Islet precursor cell (in vitro differentiated cells): Measurements from ENCODE around the gene OR10H5.
A peak's percentile ranks its signal among the peaks of the same experiment; 100 is the strongest.
"Not testable (repeated sequence)": the region's sequence is repeated elsewhere in the genome, so short reads cannot be mapped to it uniquely, and the experiment has no call there.

ENCODE experiments used
- DNase-seq: peaks from one replicate; pipeline ENCODE4 v3.0.0-alpha.2; 2018

Gene OR10H5

GRCh38 chr19:15812060-15812722, 24.7 kb downstream of the OR10H5 start:
- DNase-seq, result no peak

- DNase-seq, result no peak
Observed at GRCh38 chr19:15813916-15814315, 26.5 kb downstream of the OR10H5 start.

DNA sequence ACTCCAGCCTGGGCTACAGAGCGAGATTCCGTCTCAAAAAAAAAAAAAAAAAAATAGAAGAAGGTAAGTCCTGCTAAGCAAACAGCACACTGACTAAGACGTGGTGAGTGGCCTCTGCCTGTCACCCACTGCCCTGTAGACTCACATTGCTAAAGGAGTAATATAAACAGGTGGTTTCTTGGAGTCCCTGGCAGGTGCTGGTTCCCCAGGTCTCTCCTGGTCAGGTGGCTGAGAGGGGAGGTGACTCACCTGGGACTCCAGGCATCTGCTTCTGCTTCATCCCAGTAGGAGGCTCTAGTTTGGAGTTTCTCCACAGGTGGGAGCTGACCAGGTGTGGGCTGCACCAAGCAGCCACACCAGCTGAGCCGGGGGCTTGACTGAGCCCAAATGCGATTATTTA, 27.8 kb downstream of the OR10H5 start, which contains the start of gene OR10H1:
Gene OR10H1, minus strand, starts transcription at position 359 of the 400 bp plus-strand sequence. CDS start 7,627 bp downstream, outside the sequence.
- DNase-seq, result no peak

DNA sequence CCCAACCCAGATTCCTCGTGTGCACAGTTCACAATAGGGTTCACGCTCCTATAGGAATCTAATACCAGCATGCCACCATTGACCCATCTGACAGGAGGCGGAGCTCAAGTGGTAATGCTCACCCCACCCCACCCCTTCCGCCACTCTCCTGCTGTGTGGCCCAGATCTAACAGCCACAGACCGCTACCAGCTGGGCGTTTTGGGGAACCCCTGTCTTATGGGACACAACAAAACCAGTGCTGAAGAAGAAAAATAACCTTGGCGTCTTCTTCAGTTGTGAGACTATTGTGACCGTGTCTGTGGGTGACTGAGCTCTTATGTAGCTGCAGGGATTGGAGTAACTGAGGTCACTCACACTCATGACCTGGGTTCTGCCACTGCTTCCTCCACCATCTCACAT, 33.2 kb downstream of the OR10H5 start:
- DNase-seq, result no peak

GRCh38 chr19:15825753-15826152, 38.3 kb downstream of the OR10H5 start:
- DNase-seq, result no peak

DNA sequence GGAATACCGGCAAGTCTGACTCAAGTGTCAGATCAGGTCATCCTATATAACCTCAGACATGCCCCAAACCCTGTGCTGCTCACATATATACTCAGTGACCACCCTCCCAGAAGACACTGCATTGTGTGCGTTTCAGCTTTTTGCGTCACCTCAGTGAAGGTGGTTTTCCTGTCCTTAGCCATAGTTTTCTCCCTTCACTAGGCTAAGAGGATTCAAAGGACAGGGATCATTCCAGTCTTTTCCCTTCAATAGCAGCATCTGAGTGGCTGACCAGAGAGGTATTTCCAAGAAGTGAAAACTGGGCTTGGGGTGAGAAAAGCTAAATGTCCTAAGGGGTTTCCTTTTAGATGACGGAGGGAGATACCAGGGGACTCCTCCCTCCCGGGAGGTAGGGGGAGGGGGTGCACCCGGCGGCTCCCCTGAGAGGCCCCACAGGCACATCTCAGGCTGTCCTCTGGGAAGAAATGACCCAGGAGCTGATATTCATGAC, 40.7 kb downstream of the OR10H5 start:
- DNase-seq, result no peak

- DNase-seq, result not testable (repeated sequence)
Observed at GRCh38 chr19:15828611-15829305, 41.3 kb downstream of the OR10H5 start.

- DNase-seq, result no peak
Observed at GRCh38 chr19:15829306-15829698, 41.8 kb downstream of the OR10H5 start.

- no peak for DNase-seq
Observed at GRCh38 chr19:15829786-15830185, 42.3 kb downstream of the OR10H5 start.

- no peak for DNase-seq
Observed at GRCh38 chr19:15831626-15832025, 44.2 kb downstream of the OR10H5 start.

DNA sequence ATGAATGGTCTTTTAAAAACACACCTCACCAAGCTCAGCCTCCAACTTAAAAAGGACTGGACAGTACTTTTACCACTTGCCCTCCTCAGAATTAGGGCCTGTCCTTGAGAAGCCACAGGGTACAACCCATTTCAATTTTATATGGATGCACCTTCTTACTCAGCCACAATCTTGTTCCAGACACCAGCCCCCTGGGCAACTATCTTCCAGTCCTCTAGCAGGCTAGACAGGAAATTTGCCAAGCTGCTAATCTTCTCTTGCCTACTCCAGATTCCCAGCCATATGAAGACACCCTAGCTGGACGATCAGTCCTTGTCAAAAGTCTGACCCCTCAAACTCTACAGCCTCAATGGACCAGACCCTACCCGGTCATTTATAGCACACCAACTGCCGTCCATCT, 46.8 kb downstream of the OR10H5 start:
- not testable (repeated sequence) for DNase-seq

DNA sequence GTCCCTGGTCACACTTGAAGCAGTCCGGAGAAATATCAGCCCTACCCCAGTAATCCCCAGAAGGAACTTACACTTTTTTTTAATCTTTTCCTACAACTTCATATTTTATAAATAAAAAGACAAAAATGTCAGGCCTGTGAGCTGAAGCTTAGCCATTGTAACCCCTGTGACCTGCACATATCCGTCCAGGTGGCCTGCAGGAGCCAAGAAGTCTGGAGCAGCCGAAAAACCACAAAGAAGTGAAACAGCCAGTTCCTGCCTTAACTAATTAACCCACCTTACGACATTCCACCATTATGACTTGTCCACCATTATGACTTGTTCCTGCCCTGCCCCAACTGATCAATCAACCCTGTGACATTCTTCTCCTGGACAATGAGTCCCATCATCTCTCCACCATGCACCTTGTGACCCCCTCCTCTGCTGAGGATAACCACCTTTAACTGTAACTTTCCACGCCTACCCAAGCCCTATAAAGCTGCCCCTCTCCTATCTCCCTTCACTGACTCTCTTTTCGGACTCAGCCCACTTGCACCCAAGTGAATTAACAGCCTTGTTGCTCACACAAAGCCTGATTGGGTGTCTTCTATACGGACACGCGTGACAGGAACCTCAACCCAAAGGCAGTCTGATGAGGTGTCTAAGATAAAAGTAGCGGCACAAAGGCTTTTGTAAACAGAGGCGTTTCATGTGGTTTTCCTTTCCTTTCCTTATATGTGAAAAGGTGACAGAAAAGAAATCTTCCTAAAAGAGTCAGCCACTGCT, 48.3 kb downstream of the OR10H5 start:
- not testable (repeated sequence) for DNase-seq

DNA sequence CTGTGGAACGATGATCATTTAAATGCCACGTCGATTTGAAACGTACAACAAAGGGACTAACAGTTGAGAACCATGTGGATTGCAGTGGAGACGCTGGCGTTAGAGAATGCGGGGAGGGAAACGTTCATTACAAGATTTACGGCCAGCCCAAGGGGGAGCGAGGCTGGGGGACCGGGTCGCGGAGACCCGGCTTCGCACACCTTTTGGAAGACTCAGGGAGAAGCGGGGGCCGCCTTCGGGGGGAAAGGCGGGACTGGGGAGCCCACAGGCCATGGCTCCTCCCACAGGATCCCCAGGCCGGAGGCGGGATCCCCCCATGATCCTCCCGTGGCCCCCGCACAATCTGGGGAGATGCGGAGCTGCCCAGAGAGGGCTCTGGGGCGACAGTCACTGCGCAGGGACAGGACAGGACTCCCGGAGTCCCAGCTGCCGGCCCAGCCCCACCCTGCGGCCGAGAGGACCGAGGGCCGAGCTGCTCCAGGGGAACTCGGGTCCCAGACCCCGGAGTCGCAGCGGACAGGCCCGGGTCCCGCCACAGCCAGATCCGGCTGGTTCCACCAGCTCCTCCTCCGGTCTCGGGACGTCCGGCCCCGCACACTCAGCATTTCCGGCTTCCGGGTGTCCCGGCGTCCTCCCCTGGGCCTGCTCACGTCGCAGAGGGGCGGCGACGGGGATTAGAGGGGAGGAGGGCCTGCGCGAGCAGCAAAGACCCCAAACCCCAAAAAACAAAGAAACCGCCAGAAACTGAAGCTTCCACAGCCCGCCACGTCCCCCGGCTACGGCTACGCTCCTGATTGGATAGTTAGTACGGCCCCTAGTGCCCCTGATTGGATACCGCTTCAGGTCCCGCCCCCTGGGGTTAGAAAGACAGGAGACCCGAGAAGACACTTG, 49.1 kb downstream of the OR10H5 start:
- DNase-seq, result peak; percentile 46

DNA sequence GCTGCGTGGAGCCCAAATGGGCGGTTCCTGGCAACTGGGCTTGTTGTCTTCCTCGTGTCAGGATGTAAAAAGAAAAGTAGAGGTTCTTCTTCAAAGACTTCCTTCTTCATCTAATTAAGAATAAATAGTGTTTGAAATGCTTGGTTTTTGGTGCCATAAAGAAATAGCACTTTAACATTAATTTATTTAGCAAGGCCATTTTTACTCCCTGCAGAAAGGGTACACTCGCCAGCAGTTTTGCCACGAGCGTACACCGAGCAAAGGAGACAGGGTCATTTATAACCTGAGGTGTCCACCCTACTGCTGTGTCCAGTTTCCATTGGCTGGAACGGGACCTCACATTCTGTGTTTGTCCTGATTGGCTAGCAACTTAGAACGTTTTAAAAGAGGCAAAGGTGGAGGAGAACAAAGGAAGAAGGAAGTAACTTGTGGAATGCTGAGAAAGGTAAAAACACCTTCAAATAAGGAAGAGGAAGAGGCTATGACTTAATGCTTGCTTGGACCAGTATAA, 49.8 kb downstream of the OR10H5 start:
- DNase-seq, result no peak

DNA sequence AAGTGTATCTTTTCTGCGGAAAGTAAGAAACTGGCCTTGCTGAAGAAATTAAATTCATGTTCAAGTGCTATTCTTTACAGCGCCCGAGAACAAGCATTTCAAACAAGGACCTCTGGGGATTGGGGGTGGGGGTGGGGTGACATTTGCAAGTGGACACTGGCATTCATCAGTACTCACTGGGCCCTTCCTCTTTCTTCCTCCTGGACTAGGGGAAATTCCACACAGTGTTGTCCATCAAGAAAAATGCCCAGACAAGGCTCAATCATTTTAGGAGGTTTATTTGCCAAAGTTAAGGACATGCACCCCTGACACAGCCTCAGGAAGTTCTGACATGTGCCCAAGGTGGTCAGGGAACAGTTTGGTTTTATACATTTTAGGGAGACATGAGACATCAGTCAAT, 50.9 kb downstream of the OR10H5 start:
- no peak for DNase-seq

DNA sequence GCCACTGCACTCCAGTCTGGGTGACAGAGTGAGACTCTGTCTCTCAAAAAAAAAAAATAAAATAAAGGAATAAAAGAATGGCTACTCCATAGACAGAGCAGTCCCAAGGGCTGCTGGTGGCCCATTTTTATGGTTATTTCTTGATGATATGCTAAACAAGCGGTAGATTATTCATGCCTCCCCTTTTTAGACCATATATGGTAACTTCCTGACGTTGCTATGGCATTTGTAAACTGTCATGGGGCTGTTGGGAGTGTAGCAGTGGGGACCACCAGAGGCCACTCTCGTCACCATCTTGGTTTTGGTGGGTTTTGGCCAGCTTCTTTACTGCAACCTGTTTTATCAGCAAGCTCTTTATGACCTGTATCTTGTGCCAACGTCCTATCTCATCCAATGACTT, 52.4 kb downstream of the OR10H5 start:
- not testable (repeated sequence) for DNase-seq

DNA sequence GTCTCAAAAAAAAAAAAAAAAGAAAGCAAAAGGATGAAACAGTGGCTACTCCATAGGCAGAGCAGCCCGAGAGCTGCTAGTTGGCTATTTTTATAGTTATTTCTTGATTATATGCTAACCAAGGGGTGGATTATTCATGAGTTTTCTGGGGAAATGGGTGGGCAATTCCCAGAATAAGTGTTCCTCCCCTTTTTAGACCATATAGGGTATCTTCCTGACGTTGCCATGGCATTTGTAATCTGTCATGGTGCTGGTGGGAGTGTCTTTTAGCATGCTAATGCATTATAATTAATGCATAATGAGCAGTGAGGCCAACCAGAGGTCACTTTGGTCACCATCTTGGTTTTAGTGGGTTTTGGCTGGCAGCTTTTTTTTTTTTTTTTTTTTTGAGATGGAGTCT, 53.4 kb downstream of the OR10H5 start:
- no peak for DNase-seq

DNA sequence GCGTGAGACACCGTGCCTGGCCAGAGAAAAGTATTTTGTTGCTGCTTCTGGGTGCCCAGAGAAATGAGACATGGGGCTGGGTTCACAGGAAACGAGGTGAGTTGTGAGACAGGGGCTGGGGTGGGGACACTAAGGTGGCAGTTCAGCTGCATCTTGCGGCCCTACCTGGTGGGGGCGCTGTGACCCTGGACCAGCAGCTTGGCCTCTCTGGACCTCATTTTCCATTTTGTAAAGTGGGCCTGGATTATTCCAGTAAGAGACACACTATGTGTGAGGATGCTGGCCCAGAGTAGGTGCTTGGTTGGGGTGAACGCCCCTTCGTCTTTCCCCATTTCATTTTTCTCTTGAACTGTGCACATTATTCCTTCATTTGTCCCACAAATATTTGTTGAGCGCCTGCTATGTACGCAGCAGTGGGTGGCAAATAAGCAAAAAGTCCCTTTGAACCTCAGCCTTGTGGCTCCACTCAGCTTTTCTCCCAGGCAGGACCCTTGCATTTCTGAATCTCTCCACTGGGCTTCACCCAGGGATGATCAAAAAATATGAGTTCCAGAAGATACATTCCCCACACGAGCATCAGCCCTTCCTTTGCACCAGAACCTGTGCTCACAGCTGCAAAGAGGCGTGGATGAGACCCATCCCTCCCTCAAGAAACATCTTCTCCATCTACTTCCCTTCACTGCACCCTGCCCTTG, 54.6 kb downstream of the OR10H5 start:
- no peak for DNase-seq

DNA sequence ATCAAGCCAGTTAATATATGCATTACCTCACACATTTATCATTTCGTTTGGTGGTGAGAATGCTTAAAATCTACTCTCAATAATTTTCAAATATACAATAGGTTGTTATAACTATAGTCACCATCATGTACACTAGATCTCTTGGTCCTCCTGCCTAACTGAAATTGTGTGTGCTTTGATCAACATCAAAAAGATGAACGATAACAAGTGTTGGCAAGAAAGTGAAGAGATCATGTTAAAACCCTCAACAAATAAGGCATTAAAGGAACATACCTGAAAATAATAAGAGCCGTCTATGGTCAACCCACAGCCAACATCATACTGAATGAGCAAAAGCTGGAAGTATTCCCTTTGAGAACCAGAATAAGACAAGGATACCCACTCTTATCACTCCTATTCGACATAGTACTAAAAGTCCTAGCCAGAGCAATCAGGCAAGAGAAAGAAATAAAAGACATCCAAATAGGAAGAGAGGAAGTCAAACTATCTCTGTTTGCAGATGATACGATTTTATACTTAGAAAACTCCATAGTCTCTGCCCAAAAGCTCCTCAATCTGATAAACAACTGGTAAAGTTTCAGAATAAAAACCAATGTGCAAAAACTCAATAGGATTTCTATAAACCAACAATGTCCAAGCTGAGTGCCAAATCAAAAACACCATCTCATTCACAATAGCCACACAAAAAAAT, 55.9 kb downstream of the OR10H5 start:
- no peak for DNase-seq

DNA sequence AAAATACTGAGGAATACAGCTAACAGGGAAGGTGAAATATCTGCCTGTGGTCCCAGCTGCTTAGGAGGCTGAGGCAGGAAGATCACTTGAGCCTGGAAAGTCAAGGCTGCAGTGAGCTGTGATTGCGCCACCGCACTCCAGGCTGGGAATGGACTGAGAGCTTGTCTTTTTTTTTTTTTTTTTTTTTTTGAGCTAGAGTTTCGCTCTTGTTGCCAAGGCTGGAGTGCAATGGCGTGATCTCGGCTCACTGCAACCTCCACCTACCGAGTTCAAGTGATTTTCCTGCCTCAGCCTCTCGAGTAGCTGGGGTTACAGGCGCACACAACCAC, 56.4 kb downstream of the OR10H5 start:
- not testable (repeated sequence) for DNase-seq

DNA sequence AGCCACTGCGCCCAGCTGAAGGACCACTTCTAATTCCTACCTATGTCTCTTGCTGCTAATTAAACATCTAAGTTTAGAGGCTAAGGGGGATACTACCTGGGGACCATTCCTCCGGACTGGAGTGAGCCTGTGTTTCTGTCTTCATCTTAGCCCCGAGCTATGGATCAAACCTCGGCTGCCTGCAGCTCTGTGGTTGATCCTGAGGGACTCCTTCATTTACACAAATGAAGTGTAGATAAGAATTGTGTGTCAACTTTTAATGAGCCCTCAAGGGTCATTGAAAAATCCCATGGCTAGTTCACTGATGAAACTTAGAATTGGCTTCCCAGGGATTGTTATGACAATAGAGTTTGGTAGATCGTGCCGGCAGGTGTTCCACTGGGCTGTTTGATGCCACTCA, 59.5 kb downstream of the OR10H5 start:
- DNase-seq, result no peak
